SKM-1 (cell line): ENCODE measurements around the gene TRABD2B.

Experiments used
- DNase-seq: peaks from one replicate; lab custom pipeline; 2025; ENCODE audit not compliant: unreplicated experiment; lab: John Stamatoyannopoulos, UW

The TRABD2B gene

GRCh38 chr1:47764461-47765046 lies 232.6 kb downstream of the TRABD2B start:
- no peak for DNase-seq

DNA sequence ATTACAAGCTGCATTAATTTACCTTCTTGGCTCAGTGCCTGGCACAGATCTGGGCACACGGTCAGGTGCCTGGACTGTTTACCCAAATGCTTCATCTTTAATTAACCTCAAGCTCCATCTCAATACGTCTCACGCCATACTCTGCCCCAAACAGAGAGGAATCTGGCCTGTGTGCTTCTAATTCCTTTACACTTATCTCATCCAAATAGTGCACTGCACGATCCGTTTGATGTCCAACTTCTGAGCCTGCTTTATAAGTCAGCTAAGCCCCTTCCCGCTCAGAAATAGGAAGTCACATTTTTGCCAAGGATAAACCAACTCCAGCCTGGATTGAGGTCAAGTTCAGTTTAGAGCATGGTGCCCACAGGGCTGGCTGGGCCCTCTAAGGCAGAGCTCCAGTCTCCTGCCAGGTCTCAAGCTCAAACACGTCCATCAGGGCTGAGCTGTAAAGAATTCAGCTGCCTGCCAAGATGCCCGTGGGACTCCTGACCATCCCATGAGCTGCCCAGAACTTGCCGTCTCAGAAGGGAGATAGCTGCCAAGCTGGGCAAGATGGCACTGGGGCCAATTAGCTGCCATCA lies 233.5 kb downstream of the TRABD2B start:
- no peak for DNase-seq

GRCh38 chr1:47761974-47762373 lies 235.2 kb downstream of the TRABD2B start:
- no peak for DNase-seq

GRCh38 chr1:47761201-47761930 lies 235.8 kb downstream of the TRABD2B start:
- no peak for DNase-seq

DNA sequence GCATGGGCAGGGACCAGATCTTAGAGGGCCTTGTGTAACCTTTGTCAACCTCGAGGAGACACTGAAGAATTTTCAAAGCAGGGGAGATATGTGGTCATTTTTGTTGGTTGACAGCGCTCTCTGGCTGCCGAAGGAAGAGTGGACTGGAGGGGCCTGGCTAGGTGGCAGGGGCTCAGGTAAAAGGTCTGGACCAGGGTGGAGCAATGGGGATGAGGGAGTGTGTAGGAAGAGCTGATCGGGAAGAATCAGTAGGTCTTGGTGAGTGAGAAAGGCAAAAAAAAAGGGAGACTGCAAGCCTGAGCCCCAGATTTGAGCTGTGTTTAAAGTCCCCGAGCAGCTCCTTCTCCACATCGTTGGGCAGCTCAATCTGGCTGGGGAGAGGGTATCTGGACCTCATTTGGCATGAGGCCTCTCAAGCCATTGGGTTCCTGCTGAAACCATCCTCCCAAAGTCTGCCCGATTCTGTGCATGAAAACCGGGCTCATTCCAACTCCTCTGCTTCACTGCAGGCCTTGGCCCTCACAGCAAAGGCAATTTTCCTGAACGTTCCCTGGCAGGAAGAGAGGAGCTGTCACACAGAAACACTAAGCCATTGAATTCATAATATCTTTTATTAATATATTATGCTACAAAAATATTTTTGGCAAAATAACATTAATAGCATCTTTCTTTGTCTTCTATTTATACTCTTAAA lies 237.1 kb downstream of the TRABD2B start:
- DNase-seq: no peak

- no peak for DNase-seq
Measured at GRCh38 chr1:47759251-47759935, 237.8 kb downstream of the TRABD2B start.

DNA sequence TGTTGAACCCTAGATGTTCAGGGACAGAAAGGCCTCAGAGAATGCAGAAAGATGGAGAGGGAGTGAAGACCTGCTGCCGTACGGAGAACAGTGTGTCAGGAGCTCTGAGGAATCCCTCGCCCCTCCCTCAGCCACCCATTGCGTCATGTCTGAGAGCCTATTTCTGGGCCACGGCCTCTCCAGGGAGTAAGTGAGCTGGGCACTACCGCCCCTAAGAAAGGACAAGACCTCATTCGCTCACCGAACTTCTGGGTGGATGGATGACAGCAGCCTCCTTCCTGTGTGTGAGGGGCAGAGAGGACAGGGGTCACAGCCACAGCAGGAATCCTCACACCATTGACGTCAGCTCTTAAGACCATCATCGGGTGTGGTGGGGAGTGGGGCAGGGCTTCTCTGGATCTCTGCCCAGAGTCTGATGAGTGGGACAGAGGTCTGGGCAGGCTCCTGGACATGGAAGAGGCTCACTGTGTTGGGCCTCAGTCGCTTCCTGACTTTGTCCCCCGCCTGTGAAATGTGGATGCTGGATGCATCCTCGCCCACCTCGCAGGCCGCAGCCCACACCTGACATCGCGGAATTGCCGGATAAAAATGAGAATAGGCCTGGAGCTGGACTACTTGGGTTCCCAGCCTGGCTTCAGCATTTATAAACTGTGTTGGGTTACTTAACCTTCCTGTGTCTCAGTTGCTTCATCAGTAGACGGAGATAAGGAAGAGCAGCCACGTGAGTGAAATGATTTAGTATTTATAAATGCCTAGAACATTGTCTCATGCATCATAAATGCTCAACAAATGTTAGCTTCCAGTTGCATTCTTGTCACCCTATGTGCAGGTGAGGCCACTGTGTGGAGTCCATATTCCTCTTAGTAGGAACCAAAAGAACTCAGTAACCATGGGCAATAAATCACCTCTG lies 238.6 kb downstream of the TRABD2B start:
- no peak for DNase-seq

DNA sequence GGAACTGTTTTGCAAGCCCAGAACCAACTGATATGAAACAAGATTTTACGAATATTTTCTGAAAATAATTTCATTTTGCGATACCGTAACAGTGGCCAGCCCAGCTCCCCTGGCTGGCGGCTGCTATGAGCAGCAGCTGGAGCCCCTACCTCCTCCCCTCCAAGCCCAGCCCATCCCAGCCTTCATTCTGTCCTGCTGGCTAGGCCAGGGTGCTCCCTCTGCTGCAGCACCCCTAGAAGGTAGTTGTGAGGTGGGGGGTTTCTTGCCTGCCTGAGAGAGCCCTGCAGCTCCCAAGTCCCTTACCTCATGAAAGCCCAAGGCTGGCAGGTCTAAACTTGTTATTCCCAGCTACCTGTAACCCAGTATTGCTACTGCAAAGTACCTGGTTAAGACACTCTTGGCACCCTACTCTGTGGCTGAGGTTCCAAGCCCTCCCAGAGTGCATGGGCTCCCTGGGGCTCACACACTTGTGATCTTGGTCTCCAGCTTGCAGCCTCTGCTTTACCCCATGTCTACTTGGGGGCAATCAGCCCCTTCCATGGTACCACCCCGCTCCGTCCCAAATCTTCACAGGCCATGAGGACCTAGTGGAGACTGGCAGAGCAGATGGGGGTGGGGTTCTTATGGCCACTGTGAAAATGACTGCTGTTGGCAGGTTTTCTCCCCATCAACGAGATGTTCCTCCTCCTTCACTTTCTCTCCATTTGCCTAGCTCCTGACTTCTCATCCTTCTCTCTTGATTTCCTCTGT lies 239.8 kb downstream of the TRABD2B start:
- DNase-seq: no peak

GRCh38 chr1:47756411-47756810 lies 240.8 kb downstream of the TRABD2B start:
- no peak for DNase-seq

- DNase-seq: no peak
Measured at GRCh38 chr1:47756006-47756405, 241.2 kb downstream of the TRABD2B start.

DNA sequence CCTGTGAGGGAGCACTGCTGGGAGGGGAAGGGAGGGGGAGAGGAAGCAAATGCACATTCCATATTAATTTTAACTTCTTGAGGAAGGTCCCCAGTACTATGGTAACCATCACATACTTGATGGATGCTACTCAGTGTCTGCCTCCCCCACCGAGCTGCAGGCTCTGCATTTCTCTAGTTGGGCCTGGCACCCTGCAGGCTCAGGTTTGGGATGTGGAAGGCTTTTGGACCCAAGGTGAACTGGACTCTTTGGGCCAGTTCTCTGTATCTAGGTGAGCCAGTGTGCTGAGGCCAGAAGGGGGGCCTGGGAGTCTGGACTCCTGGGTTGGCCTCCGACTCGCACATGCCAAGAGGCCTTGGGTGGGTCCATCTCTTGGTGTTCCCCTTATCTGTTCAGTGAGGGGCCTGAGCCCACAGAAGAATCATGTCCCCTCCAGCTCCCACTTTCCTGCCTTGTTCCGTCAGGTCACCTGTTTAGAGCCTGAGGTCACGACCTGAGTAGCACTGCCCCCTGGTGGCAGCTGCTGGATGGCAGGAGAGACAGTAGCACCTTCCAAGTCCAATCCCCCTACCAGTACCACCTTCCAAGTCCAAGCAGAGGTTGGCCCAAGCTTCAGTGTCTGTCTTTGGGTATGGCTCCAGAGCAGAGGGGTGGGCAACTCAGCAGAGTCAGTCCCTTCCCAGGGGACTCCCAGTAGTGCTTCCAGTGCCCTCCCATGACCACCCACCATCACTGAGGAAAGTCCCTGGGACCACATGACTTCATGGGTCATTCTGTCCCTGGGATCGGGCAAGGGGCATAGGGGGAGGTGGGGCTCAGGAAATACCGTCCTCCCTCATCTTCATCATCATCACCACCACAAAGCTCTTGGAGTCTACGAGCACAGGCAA lies 241.8 kb downstream of the TRABD2B start:
- DNase-seq: no peak

- no peak for DNase-seq
Measured at GRCh38 chr1:47754221-47754620, 243.0 kb downstream of the TRABD2B start.

- no peak for DNase-seq
Measured at GRCh38 chr1:47753808-47754207, 243.4 kb downstream of the TRABD2B start.

GRCh38 chr1:47752559-47752958 lies 244.6 kb downstream of the TRABD2B start:
- DNase-seq: no peak

GRCh38 chr1:47751996-47752451 lies 245.2 kb downstream of the TRABD2B start:
- no peak for DNase-seq

- DNase-seq: no peak
Measured at GRCh38 chr1:47751193-47751592, 246.0 kb downstream of the TRABD2B start.

DNA sequence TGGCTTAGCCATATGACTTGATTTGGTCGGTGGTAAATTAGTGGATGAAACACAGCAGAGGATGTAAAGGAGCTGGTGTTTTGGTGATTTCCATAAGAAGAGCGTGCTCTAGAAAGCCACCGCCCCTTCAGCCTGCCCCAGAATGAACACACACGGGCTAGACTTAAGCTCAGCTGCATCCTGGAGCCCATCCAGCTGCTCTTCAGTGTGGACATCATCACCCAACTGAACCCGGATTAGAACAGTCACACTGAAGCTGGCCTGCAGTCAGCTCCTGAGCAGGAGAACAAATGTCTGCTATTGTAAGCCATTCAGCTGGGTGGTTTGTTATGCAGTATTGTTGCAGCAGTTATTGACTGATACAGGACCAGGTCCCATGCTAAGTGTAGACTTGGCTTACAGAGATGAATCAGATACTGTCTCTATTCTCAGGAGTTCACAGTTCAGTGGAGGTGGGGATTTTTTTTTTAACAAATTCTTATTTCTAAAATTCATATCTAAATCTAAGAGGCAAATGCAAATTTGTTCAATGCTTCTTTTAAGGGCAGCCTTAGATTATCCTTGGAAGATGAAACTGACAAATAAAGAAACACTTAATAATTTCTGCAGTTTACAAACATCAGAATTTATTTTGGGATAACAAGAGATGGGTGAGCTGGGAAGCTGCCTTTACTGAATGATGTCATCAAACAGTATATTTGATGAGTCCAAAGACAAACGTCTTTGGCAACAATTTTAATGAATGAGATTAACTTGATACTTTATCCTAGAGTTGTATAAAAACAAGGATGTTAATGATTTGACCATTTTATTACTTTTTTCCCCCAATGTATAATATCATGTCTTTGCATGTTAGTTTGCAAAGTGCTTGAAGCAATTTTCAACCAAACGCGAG lies 251.2 kb downstream of the TRABD2B start:
- no peak for DNase-seq
